D721Med (cell line): ENCODE results near the gene ARF1.

Experiments
- DNase-seq: peaks from one replicate; pipeline ENCODE4 v3.0.0; 2011; ENCODE audit warnings: low spot score; ENCODE audit not compliant: insufficient read length
- FAIRE-seq: peaks from 2 replicates; lab custom pipeline; 2011; peaks lifted over from hg19 to GRCh38; lab: Jason Lieb, UNC
- TF ChIP-seq, protein P1 (sequence below): IDR thresholded peaks from 2 replicates; pipeline ENCODE4 v1.5.1; 2012; ENCODE audit warnings: mild to moderate bottlenecking, control low read depth; ENCODE audit not compliant: insufficient read depth; ENCODE audit errors: missing control alignments

The ARF1 gene

DNA sequence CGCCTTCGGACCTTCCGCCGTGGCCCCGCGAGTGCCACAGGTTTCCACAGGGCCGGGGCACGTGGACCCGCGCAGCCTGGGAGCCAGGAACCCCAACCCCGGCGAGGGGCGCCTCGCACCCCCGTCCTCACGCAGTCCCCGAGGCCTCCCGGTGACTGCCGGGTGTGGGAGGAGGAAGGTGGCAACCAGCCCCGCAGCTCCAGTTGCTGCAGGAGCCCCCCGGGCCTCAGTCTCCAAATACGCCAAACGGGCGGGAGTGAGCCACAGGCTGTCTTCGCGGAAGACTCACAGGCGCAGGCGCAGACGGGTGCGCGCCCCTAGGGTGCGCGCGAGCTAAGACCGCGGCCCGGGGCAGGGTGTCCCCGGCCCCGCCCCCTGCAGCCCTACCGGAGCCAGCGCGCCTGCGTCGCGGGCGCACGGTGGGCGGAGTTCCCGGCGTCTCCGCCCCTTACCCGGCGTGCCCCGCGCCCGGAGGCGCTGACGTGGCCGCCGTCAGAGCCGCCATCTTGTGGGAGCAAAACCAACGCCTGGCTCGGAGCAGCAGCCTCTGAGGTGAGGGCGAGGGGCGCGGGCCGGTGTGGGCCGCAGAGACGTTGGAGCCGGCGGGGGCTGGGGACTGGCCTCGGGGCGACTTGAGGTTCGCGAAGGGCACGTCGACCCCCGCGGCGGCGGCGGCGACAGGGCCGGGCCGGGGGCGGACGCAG is at the start of gene ARF1:
TSS of gene ARF1 (plus strand) at position 495 of the 704 bp plus-strand sequence. CDS start 14,407 bp downstream, outside the sequence.
- DNase-seq: peak; percentile 100

DNA sequence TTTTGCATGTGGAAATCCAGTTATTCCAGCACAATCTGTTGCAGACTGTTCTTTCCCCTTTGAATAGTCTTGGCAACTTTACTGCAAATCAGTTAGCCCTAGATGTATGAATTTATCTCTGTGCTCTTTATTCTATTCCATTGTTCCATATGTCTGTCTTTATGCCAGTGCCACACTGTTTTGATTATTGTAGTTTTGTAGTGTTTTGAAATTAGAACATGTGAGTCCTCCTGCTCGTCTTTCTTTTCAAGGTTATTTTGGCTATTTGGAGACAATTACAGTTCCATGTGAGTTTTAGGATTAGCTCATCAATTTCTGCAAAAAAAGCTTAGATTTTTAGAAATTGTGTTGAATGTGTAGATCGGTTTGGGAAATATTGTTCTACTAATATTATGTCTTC is 49.1 kb upstream of the ARF1 start:
- DNase-seq (no peak), FAIRE-seq (no peak)
- TF ChIP-seq, protein P1, sequence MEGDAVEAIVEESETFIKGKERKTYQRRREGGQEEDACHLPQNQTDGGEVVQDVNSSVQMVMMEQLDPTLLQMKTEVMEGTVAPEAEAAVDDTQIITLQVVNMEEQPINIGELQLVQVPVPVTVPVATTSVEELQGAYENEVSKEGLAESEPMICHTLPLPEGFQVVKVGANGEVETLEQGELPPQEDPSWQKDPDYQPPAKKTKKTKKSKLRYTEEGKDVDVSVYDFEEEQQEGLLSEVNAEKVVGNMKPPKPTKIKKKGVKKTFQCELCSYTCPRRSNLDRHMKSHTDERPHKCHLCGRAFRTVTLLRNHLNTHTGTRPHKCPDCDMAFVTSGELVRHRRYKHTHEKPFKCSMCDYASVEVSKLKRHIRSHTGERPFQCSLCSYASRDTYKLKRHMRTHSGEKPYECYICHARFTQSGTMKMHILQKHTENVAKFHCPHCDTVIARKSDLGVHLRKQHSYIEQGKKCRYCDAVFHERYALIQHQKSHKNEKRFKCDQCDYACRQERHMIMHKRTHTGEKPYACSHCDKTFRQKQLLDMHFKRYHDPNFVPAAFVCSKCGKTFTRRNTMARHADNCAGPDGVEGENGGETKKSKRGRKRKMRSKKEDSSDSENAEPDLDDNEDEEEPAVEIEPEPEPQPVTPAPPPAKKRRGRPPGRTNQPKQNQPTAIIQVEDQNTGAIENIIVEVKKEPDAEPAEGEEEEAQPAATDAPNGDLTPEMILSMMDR: no peak

More for the DNA sequence above, at the start of gene ARF1:
- no peak for FAIRE-seq
- TF ChIP-seq, protein P1: no peak

DNA sequence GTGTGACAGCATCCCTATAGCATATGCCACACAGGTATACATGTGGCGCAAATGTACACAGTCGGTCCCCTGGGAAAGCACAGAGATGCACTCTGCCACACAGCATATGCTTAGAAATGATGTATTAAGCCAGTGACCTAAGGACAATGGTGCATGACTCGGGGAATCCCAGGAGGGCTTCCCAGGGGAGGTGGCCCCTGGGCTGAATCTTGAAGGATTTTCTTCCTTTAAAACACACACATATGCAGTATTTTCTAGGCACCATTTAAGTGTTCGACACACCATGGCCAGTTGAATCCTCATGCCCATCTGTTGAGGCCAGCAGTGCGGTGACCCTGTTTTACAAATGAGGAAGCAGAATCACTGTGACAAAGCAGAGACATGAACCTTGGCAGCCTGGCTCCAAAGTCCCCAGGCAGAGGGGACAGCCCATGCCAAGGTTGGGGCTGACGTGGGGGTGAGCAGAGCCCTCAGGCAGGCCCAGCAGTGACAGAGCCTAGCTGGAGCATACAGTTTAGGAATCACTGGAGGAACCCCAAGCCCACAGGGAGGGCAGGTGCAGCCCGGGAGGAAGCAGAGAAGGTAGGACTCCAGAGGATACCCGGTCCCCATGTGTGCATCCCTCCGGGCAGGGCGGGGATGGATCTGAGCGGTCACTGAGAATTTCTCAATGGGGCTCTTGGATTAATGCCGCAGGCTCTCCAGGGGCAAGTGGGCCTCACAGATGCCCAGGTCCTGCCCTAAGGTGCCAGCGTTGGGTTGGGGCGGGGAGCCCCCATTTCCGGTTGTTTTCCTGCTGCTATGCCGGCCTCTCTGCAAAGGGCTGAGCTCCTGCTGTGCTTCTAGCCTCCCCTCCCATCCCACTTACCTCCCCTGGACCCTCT is 47.3 kb upstream of the ARF1 start:
- TF ChIP-seq, protein P1: no peak
- DNase-seq (no peak), FAIRE-seq (no peak)

DNA sequence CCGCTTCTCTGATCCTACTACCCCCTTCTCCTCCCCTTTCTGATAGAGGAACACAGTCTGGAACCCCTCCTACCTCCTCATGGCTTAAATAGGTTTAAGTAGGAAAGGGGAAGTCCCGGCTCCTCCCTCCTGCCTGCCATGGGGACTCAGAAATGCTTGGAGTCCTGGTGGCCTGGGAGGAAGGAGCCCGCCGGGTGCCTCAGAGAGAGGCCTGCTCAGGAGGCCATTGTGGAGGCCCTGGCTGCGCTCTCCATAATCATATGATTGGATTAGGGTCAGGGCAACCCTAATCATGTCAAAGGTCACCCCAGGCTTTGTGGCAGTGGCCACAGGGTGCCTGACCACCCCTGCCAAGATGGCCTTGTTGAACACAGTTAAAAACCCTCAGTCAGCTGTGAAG is 46.7 kb upstream of the ARF1 start:
- DNase-seq: no peak
- FAIRE-seq: no peak
- TF ChIP-seq, protein P1: no peak

DNA sequence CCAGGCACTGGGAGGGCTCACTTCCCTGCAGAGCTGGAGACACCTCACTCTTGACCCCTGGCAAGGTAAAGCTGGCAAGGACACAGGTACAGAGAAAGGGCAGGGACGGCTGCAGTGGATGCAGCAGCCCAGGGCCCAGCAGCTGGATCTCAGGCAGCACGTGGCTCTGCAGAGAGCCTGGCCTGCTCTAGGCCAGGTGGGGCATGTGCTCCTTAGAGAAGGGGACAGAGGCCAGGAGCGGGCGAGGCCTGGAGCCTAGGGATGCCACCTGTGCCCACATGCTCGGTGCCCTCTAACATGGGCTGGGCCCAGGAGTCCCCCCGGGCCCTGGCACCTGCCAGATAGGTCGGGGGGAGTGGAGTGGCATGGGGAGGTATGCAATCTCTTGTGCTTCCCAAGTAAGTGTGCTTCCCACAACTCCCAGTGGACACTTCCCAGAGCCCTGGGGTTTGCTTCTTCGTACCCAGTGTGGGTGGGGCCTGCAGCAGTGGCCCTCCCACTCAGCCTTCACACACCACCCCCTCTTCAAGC is 45.7 kb upstream of the ARF1 start:
- TF ChIP-seq, protein P1: no peak
- no peak for FAIRE-seq
- DNase-seq: no peak

DNA sequence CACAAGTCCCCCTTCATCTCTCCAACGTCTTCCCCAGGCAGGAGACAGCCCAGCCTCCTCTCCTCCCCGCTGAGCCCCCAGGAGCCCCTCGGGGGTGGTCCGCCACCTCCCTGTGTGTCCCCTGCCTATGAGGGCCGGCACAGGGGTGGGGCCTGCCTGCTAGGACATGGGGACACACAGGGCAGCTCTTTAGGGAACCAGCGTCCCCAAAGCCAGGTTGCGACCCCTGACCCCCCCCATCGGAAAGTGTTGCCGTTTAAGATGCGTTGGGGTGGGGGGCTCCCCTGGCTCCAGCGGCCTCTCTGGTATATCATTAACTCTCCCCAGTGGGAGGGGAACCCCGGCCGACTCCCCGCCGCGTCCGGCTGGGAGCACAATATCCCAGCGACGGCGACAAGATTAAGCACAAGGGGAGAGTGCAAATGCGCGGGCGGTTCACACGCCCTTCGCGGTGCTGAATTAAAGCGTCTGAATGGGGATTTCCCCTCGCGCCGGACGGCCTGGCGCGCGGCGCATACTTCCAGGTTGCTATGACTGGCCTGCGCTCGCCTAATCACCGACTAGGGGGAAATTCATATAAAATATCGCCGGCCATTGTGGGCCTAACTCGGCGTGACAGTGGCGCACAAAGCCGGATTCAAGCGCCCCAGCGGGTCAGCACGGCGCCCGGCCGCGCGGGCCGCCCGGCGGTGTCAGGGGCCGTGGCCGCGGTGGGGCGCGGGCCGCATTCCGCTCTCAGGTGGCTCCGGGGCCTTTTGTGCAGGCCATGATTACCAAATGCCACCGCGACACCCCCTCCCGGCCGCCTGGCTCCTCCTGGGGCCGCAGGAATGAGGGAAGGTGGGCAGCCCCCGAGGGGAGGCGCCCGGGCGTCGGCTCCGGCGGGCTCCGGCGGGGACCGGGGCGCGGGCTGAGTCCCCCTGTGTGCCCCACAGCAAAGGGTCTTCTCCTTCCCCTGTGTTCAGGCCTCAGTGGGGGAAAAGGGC is 44.8 kb upstream of the ARF1 start:
- DNase-seq: no peak
- FAIRE-seq: no peak
- TF ChIP-seq, protein P1: no peak
